ENCODE measurements around the gene ALPK1.

ALPK1 gene

GRCh38 chr4:112343330-112344080 lies 46.3 kb downstream of the ALPK1 start:
- TF ChIP-seq POLR2AphosphoS5 (IDR thresholded peaks at IDR 0.05; ENCODE audit: low read depth, low read length) (no peak), SIN3A (IDR thresholded peaks at IDR 0.05; ENCODE audit: borderline replicate concordance, insufficient read depth, low read length) (no peak), REST (IDR thresholded peaks at IDR 0.05; ENCODE audit: insufficient read depth in 1 of 2, low read depth in 2 of 2, low read length in 2 of 2) (no peak), TAF1 (IDR thresholded peaks at IDR 0.05; ENCODE audit: borderline replicate concordance, insufficient read depth, low read length) (no peak), FOXP2 (optimal IDR thresholded peaks at IDR 0.05; ENCODE audit: borderline replicate concordance, extremely low read depth, extremely low read length, insufficient read depth) (no peak)

DNA sequence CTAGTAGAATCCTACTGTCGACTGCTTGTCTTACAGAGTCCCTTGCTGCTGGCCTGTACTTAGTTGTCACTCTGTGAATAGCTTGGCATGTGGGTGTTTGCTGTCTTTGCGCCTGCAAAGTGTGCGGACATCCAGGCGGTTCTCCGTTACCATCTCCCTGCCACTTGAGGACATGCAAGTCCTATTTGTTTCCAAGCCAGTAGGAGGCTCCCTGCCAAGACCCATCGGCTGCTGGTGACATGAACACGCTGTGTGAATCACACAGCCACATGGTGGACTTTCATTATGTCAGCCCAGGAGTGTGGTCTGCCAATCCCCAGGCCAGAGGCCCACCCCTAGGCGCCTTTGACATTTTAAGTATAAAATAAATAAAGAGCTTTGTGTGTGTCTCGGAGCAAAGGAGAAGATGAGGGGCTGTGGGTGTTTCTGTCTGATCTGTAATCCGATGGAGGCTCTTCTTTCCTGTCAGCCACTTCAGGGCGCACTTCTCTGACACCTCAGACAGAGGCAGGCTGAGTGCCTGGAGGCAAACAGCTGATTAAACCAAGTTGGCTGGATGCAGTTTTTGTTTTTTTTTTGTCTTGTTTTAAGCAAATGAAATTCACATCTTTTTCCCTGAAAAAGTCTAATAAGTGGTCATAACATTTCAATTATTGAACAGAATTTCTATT lies 51.5 kb downstream of the ALPK1 start:
- TF ChIP-seq REST (IDR thresholded peaks at IDR 0.05; ENCODE audit: insufficient read depth in 1 of 2, low read depth in 2 of 2, low read length in 2 of 2): no peak
- TF ChIP-seq SIN3A (IDR thresholded peaks at IDR 0.05; ENCODE audit: borderline replicate concordance, insufficient read depth, low read length): no peak

DNA sequence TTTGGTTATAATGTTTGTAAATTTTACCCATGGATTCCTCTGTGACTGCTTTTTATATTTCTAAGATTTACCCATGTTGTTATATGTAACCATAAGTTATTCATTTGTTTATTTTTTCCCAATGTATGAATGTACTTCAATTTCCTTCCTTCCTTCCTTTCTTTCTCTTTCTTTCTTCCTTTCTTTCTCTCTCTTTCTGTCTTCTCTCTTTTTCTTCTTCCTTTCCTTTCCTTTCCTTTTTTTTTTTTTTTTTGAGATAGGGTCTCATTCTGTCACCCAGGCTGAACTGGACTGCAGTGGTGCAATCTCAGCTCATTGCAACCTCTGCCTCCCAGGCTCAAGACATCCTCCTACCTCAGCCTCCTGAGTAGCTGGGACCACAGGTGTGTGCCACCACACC lies 55.6 kb downstream of the ALPK1 start:
- no peak for TF ChIP-seq POLR2AphosphoS5 (IDR thresholded peaks at IDR 0.05; ENCODE audit: low read depth, low read length)
- no peak for TF ChIP-seq SIN3A (IDR thresholded peaks at IDR 0.05; ENCODE audit: borderline replicate concordance, insufficient read depth, low read length)
- no peak for TF ChIP-seq REST (IDR thresholded peaks at IDR 0.05; ENCODE audit: insufficient read depth in 1 of 2, low read depth in 2 of 2, low read length in 2 of 2)
- TF ChIP-seq FOXP2 (optimal IDR thresholded peaks at IDR 0.05; ENCODE audit: borderline replicate concordance, extremely low read depth, extremely low read length, insufficient read depth): no peak
- no peak for TF ChIP-seq TAF1 (IDR thresholded peaks at IDR 0.05; ENCODE audit: borderline replicate concordance, insufficient read depth, low read length)

- TF ChIP-seq SIN3A (IDR thresholded peaks at IDR 0.05; ENCODE audit: borderline replicate concordance, insufficient read depth, low read length): no peak
- no peak for TF ChIP-seq POLR2AphosphoS5 (IDR thresholded peaks at IDR 0.05; ENCODE audit: low read depth, low read length)
- no peak for TF ChIP-seq TAF1 (IDR thresholded peaks at IDR 0.05; ENCODE audit: borderline replicate concordance, insufficient read depth, low read length)
- TF ChIP-seq FOXP2 (optimal IDR thresholded peaks at IDR 0.05; ENCODE audit: borderline replicate concordance, extremely low read depth, extremely low read length, insufficient read depth): no peak
- TF ChIP-seq REST (IDR thresholded peaks at IDR 0.05; ENCODE audit: insufficient read depth in 1 of 2, low read depth in 2 of 2, low read length in 2 of 2): no peak
Measured at GRCh38 chr4:112355662-112356061, 58.5 kb downstream of the ALPK1 start.
